ENCODE measurements around the gene SPNS2. TPM values are rescaled to one million over a fixed set of nuclear protein-coding genes. Genes with fewer than 3 reads are reported as not detected.

Gene SPNS2
- total and polyA plus RNA-seq, 10 of the 15 experiments (the other 5 are each of a cell fraction or from before 2014, with no cell fraction given) = 0.04 to 1.1 (median 0.23) TPM; not detected in 2

DNA sequence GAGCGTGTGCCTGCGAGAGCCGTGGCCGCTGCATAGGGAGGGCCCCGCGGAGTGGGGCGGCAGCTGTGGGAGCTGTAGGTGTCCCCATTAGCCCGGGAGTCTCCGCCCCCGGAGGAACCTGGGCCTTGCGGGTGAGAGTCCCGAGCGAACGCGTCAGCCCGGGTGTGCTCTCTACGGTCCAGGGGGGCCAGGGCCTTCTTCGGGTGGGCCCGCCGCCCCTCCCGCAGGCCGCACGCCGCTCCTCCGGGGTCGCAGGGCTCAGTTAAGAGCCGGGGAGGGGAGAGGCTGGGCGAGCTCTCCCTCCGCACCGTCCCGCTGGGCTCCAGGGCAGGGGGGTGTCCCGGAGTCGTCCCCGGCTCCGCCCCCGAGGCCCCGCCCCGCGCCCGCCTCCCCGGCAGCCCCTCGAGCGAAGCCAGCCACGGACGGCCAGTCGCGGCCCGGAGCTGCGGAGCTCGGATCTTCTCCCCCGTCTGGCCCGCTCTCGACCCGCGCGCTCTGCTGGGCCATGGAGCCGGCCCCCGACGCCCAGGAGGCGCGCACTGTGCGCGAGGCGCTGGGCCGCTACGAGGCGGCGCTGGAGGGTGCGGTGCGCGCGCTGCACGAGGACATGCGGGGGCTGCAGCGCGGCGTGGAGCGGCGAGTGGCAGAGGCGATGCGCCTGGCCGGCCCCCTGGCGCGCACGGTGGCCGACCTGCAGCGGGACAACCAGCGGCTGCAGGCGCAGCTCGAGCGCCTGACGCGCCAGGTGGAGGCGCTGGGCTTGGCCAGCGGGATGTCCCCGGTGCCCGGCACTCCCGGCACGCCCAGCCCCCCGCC lies 85.6 kb downstream of the SPNS2 start, which contains the start of gene SMTNL2:
Gene SMTNL2 (plus strand): TSS at position 429 of the 816 bp plus-strand sequence. CDS start 77 bp downstream, at position 506.
- Histone ChIP-seq H3K27ac (ENCODE audit: control insufficient read depth, insufficient read depth) (no peak within 1 kb of the TSS), H4K20me1 (ENCODE audit: control insufficient read depth, insufficient read depth) (no peaks in the 10 kb centered on the region; the same call in none of the 2 replicates), H3K79me2 (ENCODE audit: control insufficient read depth, insufficient read depth, low read length) (no peaks in the 10 kb centered on the region), H3K27me3 (replicated peaks in 1 of 2; ENCODE audit: control insufficient read depth in 2 of 2, insufficient read depth in 2 of 2, low read length in 1 of 2) (peaks cover 8% of the 10 kb centered on the region in 2 experiments), H3K4me2 (ENCODE audit: control insufficient read depth, insufficient read depth) (peak within 1 kb of the TSS; percentile 17; the same call in 1 of the 2 replicates), H3K9me3 (replicated peaks; ENCODE audit: control insufficient read depth, insufficient read depth, low read length) (no peaks in the 10 kb centered on the region; the same call in 2 of the 3 replicates), H3K9ac (ENCODE audit: control insufficient read depth, insufficient read depth, low read length) (no peak within 1 kb of the TSS), H3K4me3 (no peak within 1 kb of the TSS), H3K36me3 (ENCODE audit: control insufficient read depth in 2 of 2, insufficient read depth in 2 of 2, low read length in 1 of 2) (no peaks in the 10 kb centered on the region), H2AFZ (ENCODE audit: control insufficient read depth, low read depth, low read length) (no peak within 1 kb of the TSS), H3K4me1 (ENCODE audit: control insufficient read depth, insufficient read depth, low read length) (no peaks in the 10 kb centered on the region)
- ChIA-PET SMC1A (ENCODE audit: uncharacterized antibody, unreplicated experiment) (no interaction called here), POLR2A (no interaction called here), CTCF (no interaction called here), RAD21 (ENCODE audit: unreplicated experiment) (no interaction called here)
- TF ChIP-seq TARDBP (IDR thresholded peaks at IDR 0.05; ENCODE audit: borderline replicate concordance) (no peak), SUZ12 (IDR thresholded peaks at IDR 0.05; ENCODE audit: unreplicated experiment) (peak; percentile 88), JUND (IDR thresholded peaks at IDR 0.05; ENCODE audit: low read depth, low read length) (no peak), CHD1 (IDR thresholded peaks at IDR 0.05; ENCODE audit: low read depth, low read length) (no peak), HDAC6 (IDR thresholded peaks at IDR 0.05; ENCODE audit: unreplicated experiment) (peak; percentile 92), MYB (IDR thresholded peaks at IDR 0.05; ENCODE audit: borderline replicate concordance, low read depth, low read length) (no peak), POU2F2 (IDR thresholded peaks at IDR 0.05; ENCODE audit: borderline replicate concordance, low read depth, low read length) (no peak)
- DNase-seq (ENCODE audit: low read depth, low spot score) (no peak), ATAC-seq (no peak; the same call in 2 of the 3 replicates), FAIRE-seq (no peak)
- 4% methylated on average over 68 of the region's 100 CpGs for WGBS (ENCODE audit: insufficient coverage, insufficient replicate concordance, low lambda C conversion rate, missing lambda C conversion rate)
- in situ Hi-C loops (cut with MboI) (no loop called here), intact Hi-C loops (cut with micrococcal nuclease; ENCODE audit: unreplicated experiment) (no loop called here)
- no TSS peak for BruUV-seq (replicated peaks)
